Astrocyte (in vitro differentiated cells and primary cell): ENCODE results near the gene INHBB. TPM values are rescaled to one million over a fixed set of nuclear protein-coding genes. Genes with fewer than 3 reads are reported as not detected.

Source experiments
- DNase-seq: peaks from one replicate; pipeline ENCODE4 v3.0.0-alpha.2; 2010; ENCODE audit warnings: low read depth
- FAIRE-seq: peaks from 2 replicates; lab custom pipeline; 2011; peaks lifted over from hg19 to GRCh38; lab: Jason Lieb, UNC
- H2AFZ ChIP-seq: 2 replicates; pipeline ENCODE4 v1.6.0; 2012; ENCODE audit warnings: low read depth, low read length, inconsistent platforms
- H3K27ac ChIP-seq: 2 replicates; pipeline ENCODE4 v1.5.1; 2011; ENCODE audit warnings: low read depth, low read length, inconsistent platforms
- H3K27me3 ChIP-seq: 2 replicates; pipeline ENCODE4 v1.6.0; 2011; ENCODE audit warnings: low read length, inconsistent platforms; ENCODE audit not compliant: insufficient read depth
- H3K36me3 ChIP-seq: 2 replicates; pipeline ENCODE4 v1.5.1; 2011; ENCODE audit warnings: low read length, inconsistent platforms; ENCODE audit not compliant: insufficient read depth
- H3K4me1 ChIP-seq: 2 replicates; pipeline ENCODE4 v1.5.1; 2011; ENCODE audit warnings: low read length, inconsistent platforms; ENCODE audit not compliant: insufficient read depth
- H3K4me2 ChIP-seq: 2 replicates; pipeline ENCODE4 v1.6.0; 2012; ENCODE audit warnings: low read length, inconsistent platforms
- H3K4me3 ChIP-seq: 2 replicates; pipeline ENCODE4 v1.5.1; 2011; ENCODE audit warnings: low read depth, mild to moderate bottlenecking, low read length, inconsistent platforms; ENCODE audit not compliant: insufficient read depth
- H3K79me2 ChIP-seq: 2 replicates; pipeline ENCODE4 v1.6.0; 2012; ENCODE audit warnings: mild to moderate bottlenecking, low read length, inconsistent platforms; ENCODE audit not compliant: insufficient read depth
- H3K9ac ChIP-seq: 2 replicates; pipeline ENCODE4 v1.6.0; 2012; ENCODE audit warnings: mild to moderate bottlenecking, low read length, inconsistent platforms
- H3K9me3 ChIP-seq: 2 replicates; pipeline ENCODE4 v1.5.1; 2012; ENCODE audit warnings: low read depth, mild to moderate bottlenecking, low read length, inconsistent platforms; ENCODE audit not compliant: insufficient read depth
- H4K20me1 ChIP-seq: 2 replicates; pipeline ENCODE4 v1.6.0; 2012; ENCODE audit warnings: low read length, inconsistent platforms; ENCODE audit not compliant: insufficient read depth
- H3K27ac Mint-ChIP-seq: one replicate; pipeline ENCODE4 v1.8.0; 2021; ENCODE audit warnings: mild to moderate bottlenecking, mixed read lengths; ENCODE audit not compliant: unreplicated experiment
- H3K27me3 Mint-ChIP-seq: one replicate; pipeline ENCODE4 v1.8.0; 2021; ENCODE audit warnings: low read depth, mixed read lengths; ENCODE audit not compliant: unreplicated experiment
- H3K36me3 Mint-ChIP-seq: one replicate; pipeline ENCODE4 v1.8.0; 2021; ENCODE audit warnings: low read depth, mixed read lengths; ENCODE audit not compliant: unreplicated experiment
- H3K4me1 Mint-ChIP-seq: one replicate; pipeline ENCODE4 v1.8.0; 2021; ENCODE audit warnings: low read depth, mixed read lengths; ENCODE audit not compliant: unreplicated experiment
- H3K4me3 Mint-ChIP-seq: one replicate; pipeline ENCODE4 v1.8.0; 2021; ENCODE audit warnings: mild to moderate bottlenecking, moderate library complexity, mixed read lengths; ENCODE audit not compliant: unreplicated experiment
- H3K9me3 Mint-ChIP-seq: one replicate; pipeline ENCODE4 v1.8.0; 2021; ENCODE audit warnings: mild to moderate bottlenecking, mixed read lengths; ENCODE audit not compliant: unreplicated experiment
- EZH2 ChIP-seq: IDR thresholded peaks from 2 replicates; pipeline ENCODE4 v1.6.1; 2012; ENCODE audit warnings: mild to moderate bottlenecking, low read length, inconsistent platforms; ENCODE audit not compliant: insufficient read depth
- total RNA-seq: library from RNA; stranded (reverse); gene quantifications from 2 replicates; pipeline ENCODE4 v1.2.1, GENCODE V29; 2021
- TF ChIP-seq, protein P1 (sequence below): IDR thresholded peaks from 2 replicates; pipeline ENCODE4 v1.5.1; 2011; ENCODE audit warnings: low read depth, mild to moderate bottlenecking, inconsistent platforms, low read length, moderate library complexity; ENCODE audit not compliant: insufficient read depth

INHBB gene
- total RNA-seq, 1 donor from 2014 or later: 7.1 TPM

DNA sequence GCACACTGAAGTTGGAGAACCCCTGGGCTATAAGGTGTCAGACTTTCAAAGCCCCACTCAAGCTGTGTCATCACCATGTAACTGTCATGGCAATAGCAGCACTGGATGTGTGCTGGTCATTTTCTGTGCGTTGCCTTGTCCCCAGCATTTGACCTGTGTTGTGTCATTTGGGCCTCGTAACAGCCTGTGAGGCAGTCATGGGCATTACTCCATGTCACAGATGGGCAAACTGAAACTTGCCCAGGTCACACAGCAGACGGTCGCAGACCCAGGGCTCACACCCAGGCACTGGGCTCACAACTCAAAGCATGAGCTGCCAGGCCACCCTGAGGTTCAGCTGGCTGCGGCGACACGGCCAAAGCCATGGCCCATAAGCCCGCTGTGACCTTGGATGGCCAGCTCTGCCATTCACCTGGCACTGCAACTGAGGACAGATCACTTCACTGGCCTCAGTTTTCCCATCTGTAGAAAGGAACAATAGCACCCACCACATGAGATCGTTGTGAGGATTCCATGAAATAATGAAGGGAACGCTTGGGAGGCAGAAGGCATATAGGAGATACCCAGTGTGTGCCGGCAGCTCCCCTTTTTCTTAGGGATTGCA is 36.7 kb downstream of the INHBB start:
- Mint-ChIP-seq H3K36me3 (no peaks in the 10 kb centered on the region), H3K27me3 (peaks cover 64% of the 10 kb centered on the region), H3K27ac (no peak overlapping the region), H3K9me3 (no peaks in the 10 kb centered on the region), H3K4me1 (no peaks in the 10 kb centered on the region), H3K4me3 (no peak overlapping the region)
- no peaks in the 10 kb centered on the region for H3K9me3 ChIP-seq
- no peak overlapping the region for H3K4me3 ChIP-seq
- H4K20me1 ChIP-seq: no peaks in the 10 kb centered on the region
- DNase-seq (no peak), FAIRE-seq (no peak)
- H3K4me1 ChIP-seq: no peaks in the 10 kb centered on the region
- no peak overlapping the region for H3K27ac ChIP-seq
- no peaks in the 10 kb centered on the region for H3K79me2 ChIP-seq
- H2AFZ ChIP-seq: no peak overlapping the region
- no peak overlapping the region for H3K9ac ChIP-seq
- no peaks in the 10 kb centered on the region for H3K36me3 ChIP-seq
- peaks cover 24% of the 10 kb centered on the region for H3K27me3 ChIP-seq
- H3K4me2 ChIP-seq: no peak overlapping the region
- no peak for TF ChIP-seq EZH2
- TF ChIP-seq, protein P1, sequence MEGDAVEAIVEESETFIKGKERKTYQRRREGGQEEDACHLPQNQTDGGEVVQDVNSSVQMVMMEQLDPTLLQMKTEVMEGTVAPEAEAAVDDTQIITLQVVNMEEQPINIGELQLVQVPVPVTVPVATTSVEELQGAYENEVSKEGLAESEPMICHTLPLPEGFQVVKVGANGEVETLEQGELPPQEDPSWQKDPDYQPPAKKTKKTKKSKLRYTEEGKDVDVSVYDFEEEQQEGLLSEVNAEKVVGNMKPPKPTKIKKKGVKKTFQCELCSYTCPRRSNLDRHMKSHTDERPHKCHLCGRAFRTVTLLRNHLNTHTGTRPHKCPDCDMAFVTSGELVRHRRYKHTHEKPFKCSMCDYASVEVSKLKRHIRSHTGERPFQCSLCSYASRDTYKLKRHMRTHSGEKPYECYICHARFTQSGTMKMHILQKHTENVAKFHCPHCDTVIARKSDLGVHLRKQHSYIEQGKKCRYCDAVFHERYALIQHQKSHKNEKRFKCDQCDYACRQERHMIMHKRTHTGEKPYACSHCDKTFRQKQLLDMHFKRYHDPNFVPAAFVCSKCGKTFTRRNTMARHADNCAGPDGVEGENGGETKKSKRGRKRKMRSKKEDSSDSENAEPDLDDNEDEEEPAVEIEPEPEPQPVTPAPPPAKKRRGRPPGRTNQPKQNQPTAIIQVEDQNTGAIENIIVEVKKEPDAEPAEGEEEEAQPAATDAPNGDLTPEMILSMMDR: no peak

DNA sequence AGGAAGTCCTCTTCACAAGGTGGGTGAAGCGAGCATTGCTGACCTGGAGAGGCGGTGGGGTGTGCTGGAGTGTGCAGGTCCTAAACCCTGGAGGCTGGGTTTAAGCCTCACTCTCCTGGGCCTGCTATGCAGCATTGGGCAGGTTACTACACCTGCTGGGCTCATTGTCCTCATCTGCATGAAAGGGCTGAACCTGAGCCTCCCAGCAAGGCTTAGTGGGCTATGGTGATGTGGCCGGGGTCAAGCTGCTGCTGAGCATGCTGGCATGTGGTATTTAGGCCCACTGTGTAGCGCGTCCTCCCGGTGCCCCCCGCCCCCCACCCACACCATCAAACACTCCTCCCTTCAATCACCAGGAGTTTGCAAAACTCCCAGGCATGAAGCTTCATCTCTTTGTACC is 37.3 kb downstream of the INHBB start:
- H2AFZ ChIP-seq: no peak overlapping the region
- DNase-seq: no peak
- TF ChIP-seq, protein P1: no peak
- no peak for TF ChIP-seq EZH2
- no peaks in the 10 kb centered on the region for H3K79me2 ChIP-seq
- Mint-ChIP-seq H3K27ac (no peak overlapping the region), H3K4me1 (no peaks in the 10 kb centered on the region), H3K9me3 (no peaks in the 10 kb centered on the region), H3K36me3 (no peaks in the 10 kb centered on the region), H3K4me3 (no peak overlapping the region), H3K27me3 (peaks cover 59% of the 10 kb centered on the region)
- H4K20me1 ChIP-seq: no peaks in the 10 kb centered on the region
- peaks cover 24% of the 10 kb centered on the region for H3K27me3 ChIP-seq
- H3K4me2 ChIP-seq: no peak overlapping the region
- H3K9ac ChIP-seq: no peak overlapping the region
- no peak overlapping the region for H3K27ac ChIP-seq
- H3K4me1 ChIP-seq: no peaks in the 10 kb centered on the region
- no peak overlapping the region for H3K4me3 ChIP-seq
- no peaks in the 10 kb centered on the region for H3K9me3 ChIP-seq
- no peaks in the 10 kb centered on the region for H3K36me3 ChIP-seq
- no peak for FAIRE-seq

DNA sequence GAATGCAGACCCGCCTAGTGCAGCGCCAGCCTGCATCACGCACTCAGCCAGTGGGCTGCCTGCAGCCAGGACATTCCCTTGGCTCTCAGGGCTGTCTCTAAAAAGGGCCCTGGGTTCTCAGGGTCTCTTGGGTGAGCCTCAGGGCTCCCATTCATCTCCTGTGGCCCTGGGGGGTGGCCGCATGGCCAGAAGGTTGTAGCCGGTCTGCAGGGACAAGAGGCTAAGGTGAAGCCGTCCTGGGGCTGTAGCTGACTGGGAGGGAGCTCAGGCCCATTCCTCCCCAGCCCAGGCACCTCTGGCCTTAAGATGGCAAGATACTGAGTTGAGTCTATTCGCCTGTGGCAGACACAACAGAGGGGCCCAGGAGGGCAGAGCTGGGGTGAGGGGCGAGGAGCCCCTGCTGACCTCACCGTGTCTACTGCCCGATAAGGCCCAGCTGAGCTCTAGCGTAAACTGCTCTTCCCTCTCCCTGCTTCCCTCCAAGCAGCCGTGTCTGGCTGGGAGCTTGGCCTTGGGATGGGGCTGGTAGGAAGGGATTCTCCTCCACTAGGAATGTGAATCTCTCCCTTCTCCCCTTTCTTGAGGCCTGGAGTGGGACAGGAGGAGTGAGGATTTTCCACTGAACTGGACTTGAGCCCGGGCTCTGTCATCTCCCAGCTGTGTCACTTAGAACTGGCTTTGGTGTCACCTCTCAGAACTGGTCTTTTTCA is 37.9 kb downstream of the INHBB start:
- TF ChIP-seq, protein P1: no peak
- no peak for TF ChIP-seq EZH2
- Histone ChIP-seq H4K20me1 (no peaks in the 10 kb centered on the region), H3K27me3 (peaks cover 22% of the 10 kb centered on the region), H3K27ac (no peak overlapping the region), H3K79me2 (no peaks in the 10 kb centered on the region), H3K4me3 (no peak overlapping the region), H3K9me3 (no peaks in the 10 kb centered on the region), H2AFZ (no peak overlapping the region), H3K4me2 (no peak overlapping the region), H3K4me1 (no peaks in the 10 kb centered on the region), H3K36me3 (no peaks in the 10 kb centered on the region), H3K9ac (no peak overlapping the region)
- Mint-ChIP-seq H3K4me3 (no peak overlapping the region), H3K27ac (no peak overlapping the region), H3K27me3 (peaks cover 54% of the 10 kb centered on the region), H3K9me3 (no peaks in the 10 kb centered on the region), H3K36me3 (no peaks in the 10 kb centered on the region), H3K4me1 (no peaks in the 10 kb centered on the region)
- FAIRE-seq (no peak), DNase-seq (no peak)
